AG09309 (cell line): Measurements from ENCODE around the gene PLTP.

Experiments used
- DNase-seq: peaks from one replicate; pipeline ENCODE4 v3.0.0-alpha.2; 2010; ENCODE audit warnings: low read depth
- H3K4me3 ChIP-seq: 2 replicates; pipeline ENCODE4 v1.5.1; 2011; ENCODE audit warnings: mild to moderate bottlenecking, low read depth, low read length, moderate library complexity; ENCODE audit not compliant: control insufficient read depth
- TF ChIP-seq, protein P1 (sequence below): IDR thresholded peaks from 2 replicates; pipeline ENCODE4 v1.5.1; 2011; ENCODE audit warnings: mild to moderate bottlenecking, low read depth, low read length, inconsistent platforms; ENCODE audit not compliant: insufficient read depth, control insufficient read depth; ENCODE audit errors: missing control alignments

Gene PLTP

DNA sequence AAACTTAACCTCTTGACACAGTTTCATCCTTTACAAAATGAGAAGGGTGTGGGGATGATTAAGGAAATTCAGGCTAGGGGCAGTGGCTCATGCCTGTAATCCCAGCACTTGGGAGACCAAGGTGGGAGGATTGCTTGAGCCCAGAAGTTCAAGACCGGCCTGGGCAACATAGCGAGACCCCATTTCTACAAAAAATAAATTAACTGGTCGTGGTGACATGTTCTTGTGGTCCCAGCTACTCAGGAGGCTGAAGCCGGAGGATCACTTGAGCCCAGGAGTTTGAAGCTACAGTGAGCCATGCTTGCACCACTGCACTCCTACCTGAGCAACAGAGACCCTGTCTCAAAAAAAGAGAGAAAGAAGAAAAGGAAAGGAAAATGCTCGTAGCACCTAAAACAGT, 45.5 kb downstream of the PLTP start:
- H3K4me3 ChIP-seq: no peak overlapping the region
- DNase-seq: no peak
- TF ChIP-seq, protein P1, sequence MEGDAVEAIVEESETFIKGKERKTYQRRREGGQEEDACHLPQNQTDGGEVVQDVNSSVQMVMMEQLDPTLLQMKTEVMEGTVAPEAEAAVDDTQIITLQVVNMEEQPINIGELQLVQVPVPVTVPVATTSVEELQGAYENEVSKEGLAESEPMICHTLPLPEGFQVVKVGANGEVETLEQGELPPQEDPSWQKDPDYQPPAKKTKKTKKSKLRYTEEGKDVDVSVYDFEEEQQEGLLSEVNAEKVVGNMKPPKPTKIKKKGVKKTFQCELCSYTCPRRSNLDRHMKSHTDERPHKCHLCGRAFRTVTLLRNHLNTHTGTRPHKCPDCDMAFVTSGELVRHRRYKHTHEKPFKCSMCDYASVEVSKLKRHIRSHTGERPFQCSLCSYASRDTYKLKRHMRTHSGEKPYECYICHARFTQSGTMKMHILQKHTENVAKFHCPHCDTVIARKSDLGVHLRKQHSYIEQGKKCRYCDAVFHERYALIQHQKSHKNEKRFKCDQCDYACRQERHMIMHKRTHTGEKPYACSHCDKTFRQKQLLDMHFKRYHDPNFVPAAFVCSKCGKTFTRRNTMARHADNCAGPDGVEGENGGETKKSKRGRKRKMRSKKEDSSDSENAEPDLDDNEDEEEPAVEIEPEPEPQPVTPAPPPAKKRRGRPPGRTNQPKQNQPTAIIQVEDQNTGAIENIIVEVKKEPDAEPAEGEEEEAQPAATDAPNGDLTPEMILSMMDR: no peak

DNA sequence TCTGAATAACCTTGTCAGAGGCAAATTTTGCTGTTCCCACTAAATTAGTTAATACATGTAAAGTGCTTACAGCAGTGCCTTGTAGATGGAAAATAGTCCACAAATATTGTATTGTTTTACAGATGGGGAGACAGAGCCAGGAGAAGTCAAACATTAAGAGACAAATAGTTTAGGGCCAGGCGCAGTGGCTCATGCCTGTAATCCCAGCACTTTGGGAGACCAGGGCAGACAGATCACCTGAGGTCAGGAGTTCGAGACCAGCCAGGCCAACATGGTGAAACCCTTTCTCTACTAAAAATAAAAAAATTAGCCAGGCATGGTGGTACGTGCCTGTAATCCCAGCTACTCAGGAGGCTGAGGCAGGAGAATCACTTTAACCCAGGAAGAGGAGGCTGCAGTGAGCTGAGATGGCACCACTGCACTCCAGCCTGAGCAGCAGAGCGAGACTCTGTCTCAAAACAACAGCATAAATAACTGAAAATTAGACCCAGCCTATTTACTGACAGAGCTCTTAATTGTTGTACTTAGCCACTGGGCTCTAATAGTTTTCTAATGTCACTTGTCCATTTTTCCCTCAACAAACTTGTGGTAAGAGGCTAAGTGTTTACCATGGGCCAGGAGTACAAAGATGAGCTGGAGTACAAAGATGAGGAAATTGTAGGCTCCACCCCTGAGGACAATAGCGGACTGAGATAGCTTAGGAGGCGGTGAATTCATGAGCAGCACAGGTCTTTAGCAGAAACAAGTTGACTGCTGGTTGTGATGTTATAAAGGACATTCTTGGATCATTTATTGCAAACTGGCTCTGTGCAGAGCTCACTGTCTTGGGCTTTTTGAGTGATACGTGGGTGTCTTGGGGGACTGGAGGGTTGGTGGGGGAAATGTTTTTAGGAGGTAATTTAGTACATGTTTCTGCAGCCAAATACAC, 48.1 kb downstream of the PLTP start:
- H3K4me3 ChIP-seq: no peak overlapping the region
- DNase-seq: no peak
- TF ChIP-seq, protein P1: no peak

DNA sequence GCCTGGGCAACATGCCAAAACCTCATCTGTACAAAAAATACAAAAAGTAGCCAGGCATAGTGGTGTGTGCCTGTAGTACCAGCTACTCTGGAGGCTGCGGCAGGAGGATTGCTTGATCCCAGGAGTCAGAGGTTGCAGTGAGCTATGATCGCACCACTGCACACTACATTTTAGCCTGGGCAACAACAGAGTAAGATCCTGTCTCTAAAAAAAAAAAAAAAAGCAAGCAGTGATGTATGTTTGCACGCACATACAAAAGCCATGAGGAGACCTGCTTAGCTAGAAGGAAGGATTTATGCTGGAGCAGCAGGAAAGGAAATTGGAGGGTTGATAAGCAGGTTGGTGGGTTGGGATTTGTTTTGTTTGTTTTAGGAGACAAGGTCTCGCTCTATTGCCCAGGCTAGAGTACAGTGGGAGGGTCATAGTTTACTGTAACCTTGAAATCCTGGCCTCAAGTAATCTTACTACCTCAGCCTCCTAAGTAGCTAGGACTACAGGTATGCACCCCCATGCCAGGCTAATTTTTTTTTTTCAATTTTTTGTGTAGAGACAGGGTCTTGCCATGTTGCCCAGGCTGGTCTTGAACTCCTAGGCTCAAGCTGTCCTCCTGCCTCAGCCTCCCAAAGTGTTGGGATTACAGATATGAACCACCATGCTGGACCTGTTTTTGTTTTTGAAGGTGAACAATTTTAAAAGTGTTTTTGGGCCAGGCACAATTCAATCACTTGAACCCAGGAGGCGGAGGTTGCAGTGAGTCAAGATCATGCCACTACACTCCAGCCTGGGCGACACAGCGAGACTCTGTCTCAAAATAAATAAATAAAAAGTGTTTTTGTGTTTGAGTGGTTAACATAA, 50.5 kb downstream of the PLTP start:
- DNase-seq: no peak
- TF ChIP-seq, protein P1: no peak
- H3K4me3 ChIP-seq: no peak overlapping the region

DNA sequence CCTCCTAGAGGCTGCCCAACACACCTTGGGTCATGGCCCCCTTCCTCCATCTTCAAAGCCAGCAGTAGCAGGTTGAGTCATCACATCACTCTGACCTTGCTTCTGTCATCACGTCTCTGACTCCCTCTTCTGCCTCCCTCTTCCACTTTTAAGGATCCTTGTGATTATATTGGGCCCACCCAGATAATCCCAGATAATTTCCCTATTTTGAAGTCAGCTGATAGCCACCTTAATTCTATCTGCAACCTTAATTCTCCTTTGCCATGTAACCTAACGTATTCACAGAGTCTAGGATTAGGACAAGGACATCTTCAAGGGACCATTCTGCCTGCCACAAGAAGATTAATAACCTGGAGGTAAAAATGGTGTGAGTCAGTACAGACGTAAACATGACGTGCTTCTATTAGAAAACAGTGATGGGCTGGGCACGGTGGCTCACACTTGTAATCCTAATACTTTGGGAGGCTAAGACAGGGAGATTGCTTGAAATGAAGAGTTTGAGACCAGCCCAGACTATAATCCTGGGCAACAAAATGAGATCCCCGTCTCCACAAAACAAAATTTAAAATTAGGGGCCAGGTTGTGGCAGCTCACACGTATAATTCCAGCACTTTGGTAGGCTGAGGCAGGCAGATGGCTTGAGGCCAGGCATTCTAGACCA, 51.3 kb downstream of the PLTP start:
- no peak overlapping the region for H3K4me3 ChIP-seq
- TF ChIP-seq, protein P1: no peak
- DNase-seq: no peak

DNA sequence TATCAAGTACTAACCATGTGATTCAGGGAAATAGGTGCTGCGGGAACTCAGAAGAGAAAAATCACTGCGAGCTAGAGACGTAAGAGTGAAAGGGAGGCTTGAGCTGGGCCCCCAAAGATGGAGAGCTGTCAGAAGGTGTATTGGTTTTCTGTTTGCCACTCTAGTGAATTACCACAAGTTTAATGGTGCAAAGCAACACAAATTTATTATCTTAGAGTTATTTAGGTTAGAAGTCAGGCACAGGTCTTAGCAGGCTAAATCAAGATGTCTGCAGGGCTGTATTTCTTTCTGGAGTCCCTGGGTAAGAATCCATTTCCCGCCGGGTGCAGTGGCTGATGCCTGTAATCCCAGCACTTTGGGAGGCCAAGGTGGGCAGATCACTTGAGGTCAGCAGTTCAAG, 52.0 kb downstream of the PLTP start:
- TF ChIP-seq, protein P1: no peak
- H3K4me3 ChIP-seq: no peak overlapping the region
- DNase-seq: no peak

DNA sequence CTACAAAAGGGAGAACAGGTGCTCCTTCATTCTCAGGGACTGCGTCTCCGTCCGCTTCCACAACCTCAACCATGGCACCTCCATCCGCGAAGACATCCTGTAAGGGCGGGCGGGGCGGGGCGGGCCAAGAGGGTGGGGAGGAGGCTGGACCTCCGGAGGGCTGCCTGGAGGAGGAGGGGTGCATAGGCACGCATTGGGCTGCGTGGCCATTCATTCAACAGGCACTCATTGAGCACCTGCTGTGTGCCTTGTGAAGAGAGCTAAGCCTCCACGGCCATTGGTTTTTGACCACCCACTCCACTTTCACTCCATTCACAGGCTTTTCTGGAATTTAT, 54.1 kb downstream of the PLTP start:
- H3K4me3 ChIP-seq: peak overlapping the region; percentile 80
- TF ChIP-seq, protein P1: no peak
- DNase-seq: no peak
